ENCODE results near the gene HNRNPK.

Gene HNRNPK

DNA sequence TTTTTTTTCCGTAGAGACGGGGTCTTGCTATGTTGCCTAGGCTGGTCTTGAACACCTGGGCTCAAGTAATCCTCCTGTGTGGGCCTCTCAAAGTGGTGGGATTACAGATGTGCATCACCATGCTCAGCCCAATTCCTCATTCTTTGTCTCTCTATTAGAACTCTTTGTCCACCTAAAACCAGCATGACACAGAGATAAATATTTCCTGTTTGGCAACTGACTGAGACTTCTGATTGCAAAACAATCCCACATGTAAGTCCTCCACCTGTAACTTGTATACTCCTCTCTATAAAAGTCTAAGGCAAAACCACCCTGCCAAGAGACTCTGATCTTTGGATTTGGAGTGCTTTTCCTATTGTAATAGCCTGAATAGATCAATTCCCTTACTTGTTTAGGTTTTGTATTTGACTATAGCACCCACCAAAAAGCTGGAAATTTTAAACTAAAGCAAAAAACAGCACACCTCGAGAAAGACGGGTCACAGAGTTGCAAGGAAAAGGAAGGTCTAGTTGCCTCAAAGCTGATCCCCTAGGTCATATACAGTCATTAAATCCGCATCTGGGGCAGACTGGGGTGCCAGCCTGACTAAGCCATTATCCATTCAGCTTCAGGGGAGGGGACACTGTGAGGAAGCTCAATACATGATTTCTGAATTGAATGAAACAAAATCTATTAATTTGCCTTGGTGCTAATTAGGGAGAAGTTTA is 45.3 kb downstream of the HNRNPK start:
- DNase-seq (ENCODE audit: low read depth in 3 of 3): no peak

DNA sequence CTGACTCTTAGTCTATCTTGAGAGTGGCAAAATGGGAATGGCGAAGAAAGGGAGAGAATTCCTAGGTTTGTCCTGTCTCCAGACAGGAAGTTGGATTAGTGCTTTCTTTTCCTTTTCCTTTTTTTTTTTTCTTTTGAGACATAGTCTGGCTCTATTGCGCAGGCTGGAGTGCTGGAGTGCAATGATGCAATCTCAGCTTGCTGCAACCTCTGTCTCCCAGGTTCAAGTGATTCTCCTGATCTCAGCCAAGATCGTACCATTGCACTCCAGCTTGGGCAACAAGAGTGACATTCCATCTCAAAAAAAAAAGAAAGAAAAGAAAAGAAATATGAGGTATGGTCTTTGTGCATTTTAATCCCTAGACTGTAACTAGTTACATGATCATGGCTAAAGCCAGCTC is 46.2 kb downstream of the HNRNPK start:
- no peak for DNase-seq (ENCODE audit: low read depth in 3 of 3)

DNA sequence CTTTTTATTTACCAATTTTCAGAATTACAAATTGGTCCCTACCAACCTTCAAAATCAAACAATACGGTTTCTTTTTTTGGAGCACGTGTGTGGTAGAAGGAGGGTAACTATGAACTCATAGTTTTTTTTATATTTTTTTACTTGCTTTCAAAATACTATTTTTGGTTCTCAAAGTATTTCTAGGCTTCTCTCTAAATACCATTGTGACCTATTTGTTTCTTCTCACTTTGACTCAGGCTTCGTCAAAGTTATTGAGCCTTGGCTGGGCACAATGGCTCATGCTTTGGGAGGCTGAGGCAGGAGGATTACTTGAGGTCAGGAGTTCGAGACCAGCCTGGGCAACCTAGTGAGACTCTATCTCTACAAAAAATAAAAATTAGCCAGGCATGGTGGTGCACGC is 47.2 kb downstream of the HNRNPK start:
- no peak for DNase-seq (ENCODE audit: low read depth in 3 of 3)

DNA sequence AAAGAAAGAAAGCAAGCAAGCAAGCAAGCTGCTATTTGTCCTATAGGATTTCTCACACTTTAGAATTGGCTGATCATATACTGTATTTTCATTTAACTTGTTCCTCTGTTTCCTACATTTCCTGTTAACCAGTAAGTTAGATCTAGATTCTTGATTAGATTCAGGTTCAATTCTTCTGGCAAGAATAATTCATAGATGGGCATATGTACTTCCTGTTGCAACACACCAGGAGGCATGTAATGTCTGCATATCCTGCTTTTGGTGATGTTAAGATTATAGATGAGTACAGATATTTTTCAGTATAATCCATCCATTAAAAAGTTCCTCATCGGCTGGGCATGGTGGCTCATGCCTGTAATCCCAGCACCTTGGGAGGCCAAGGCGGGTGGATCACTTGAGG is 48.0 kb downstream of the HNRNPK start:
- DNase-seq (ENCODE audit: low read depth in 3 of 3): no peak

DNA sequence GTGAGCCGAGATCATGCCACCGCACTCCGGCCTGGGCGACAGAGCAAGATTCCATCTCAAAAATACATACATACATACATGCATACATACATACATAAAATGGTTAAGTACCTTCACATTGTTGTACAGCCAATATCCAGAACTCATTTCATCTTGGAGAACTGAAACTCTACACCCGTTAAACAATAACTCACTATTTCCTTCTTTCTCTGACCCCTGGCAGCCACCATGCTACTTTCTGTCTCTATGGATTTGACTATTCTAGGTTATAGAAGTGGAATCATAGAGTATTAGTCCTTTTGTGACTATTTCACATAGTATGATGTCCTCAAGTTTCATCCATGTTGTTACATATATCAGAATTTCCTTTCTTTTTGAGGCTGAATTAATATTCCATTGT is 49.1 kb downstream of the HNRNPK start:
- DNase-seq (ENCODE audit: low read depth in 3 of 3): no peak

DNA sequence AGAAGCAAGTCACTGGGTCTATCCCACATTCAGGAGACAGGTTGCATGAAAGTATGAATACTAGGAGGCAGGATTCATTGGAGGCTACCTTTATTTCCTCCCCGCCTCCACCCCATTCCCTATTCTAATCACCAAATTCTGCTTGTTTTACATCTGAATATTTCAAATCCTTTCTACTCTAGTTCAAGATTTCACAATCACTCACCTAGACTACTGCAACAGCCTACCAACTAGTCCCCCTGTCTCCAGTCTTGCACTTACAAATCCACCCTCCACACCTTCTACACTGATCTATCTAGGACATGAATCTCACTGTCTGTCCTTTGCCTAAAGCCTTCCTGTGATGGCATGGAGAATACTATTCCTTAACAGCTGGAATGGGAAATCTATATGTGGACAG is 52.4 kb downstream of the HNRNPK start:
- DNase-seq (ENCODE audit: low read depth in 3 of 3): no peak

DNA sequence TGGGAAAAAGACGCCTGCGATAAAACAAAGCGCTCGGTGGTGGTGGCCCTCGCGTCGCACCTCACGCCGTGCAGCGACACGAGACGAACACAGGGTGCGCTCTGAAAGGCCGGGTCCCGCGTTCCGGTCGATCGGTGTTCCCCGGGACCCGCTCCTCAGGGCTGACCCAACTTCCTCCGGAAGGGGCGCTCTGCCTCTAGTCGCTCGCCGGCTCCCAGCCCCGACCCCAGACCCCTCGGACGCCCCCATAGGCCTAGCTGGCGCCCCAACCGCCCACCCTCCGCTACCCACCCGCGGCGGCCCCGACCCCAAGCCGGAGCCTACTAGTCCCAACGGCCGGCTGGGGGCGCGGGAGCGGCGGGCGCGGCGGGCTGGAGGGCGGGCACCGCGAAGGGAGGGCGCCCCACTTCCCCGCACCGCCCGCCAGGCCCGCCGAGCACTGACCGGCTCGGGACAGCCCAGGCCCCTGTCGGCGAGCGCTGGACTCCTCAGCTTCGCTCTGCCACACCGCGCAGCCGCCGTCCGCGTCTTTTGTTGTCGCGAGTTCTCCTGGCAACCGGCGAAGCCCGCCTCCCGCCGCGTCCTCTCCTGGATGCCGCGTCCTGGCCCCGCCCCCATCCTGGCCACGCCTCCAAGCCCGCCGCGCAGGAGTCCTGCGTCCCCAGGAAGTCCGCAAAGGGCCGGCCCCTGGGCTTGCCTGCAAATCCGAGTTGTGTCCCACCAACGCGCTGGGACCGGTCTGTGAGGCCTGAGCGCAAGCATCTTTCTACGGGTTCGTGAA is 58.9 kb downstream of the HNRNPK start, which contains the start of gene KIF27:
Gene KIF27 (minus strand): TSS at position 506 of the 781 bp plus-strand sequence. CDS start 5,841 bp downstream, outside the sequence.
- DNase-seq (ENCODE audit: low read depth in 3 of 3): peak; percentile 89 to 97 (median 89)

DNA sequence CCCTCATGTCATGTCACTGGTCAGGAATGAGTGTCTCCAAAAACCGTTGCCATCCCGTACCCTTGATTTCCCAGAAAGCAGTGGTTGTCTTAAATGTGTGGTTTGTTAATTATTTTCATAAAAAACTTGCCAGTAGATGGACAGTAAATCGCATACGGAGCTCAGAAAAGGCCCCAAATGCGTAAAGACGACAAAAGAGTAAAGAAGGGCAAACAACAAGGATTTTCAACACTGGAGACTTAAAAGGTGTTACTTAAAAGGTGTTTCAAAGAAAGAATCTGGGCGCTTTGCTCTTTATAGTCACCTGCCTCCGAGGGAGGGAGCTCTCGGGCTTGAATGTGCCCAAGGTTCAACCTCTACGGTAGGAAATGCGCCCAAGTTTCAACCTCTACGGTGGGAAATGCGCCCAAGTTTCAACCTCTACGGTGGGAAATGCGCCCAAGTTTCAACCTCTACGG is 59.5 kb downstream of the HNRNPK start:
- peak in 1 of 3 experiments; percentile 25 for DNase-seq (ENCODE audit: low read depth in 3 of 3)

DNA sequence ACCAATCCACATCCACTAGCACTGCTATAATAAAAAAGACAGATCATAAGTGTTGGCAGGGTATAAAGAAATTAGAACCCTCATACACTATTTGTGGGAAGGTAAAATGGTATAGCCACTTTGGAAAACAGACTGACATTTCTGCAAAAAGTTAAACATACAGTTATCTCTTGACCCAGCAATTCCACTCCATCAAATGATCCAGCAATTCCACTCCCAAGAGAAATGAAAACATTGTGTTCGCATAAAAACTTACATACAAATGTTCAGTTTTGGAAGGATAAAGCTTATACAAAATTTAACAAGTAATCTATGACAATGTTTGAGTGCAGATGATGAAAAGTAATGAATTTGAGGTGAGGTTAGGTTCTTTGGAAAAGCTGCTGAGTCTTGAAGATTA is 60.9 kb downstream of the HNRNPK start:
- no peak for DNase-seq (ENCODE audit: low read depth in 3 of 3)

Measured in stimulated activated CD4-positive, alpha-beta T cell treated with anti-CD3 and anti-CD28 coated beads, TNF-alpha, amount 100 ng/mL, for 4 hours (primary cell).